HG03108 (cell line): ENCODE measurements around the gene AMACR.

ENCODE experiments used
- ATAC-seq: cut with Tn5 transposase; IDR thresholded peaks from one replicate; pipeline ENCODE4 v1.9.1; 2021; ENCODE audit warnings: moderate library complexity; ENCODE audit not compliant: unreplicated experiment

The AMACR gene

GRCh38 chr5:34008802-34009201 is 952 bp upstream of the AMACR start:
- no peak for ATAC-seq

- no peak for ATAC-seq
These were observed 639 bp downstream of the AMACR start for GRCh38 chr5:34007201-34007620.

DNA sequence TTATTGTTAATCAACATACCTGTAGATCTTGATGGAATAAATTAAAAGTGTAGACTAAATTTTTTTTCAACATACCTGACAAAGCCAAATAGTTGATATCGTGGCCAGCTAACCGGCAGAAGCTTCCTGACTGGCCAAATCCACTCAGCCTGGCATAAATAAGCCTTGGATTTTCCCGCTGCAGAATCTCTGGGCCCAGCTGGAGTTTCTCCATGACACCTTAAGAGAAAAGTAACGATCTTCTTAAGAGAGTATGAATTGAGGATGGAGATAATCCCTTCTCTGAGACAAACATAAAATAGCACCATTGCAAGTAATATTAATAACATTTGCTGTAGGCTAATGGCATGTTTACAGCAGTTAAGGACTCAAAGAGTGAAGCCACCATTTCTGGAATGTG is 2.2 kb downstream of the AMACR start:
- no peak for ATAC-seq

GRCh38 chr5:34005211-34005610 is 2.6 kb downstream of the AMACR start:
- no peak for ATAC-seq

DNA sequence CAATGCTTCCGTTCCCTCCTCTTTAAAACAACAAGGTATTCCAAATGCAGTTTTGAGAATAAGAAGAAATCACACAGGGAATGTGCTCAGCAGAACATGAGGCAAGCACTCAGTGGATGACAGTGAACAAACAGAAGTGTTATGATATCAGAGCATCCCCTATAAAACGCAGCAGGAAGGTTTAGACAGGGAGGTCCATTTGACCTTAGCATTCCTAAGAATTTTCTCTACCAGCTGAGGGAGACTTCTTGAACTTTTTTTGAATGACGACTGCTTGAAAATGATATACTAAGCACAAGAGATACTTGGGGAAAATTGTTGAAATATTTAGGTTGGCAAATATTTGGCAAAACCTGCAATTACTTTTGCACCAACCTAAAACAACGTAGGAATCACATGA is 3.9 kb downstream of the AMACR start:
- no peak for ATAC-seq

DNA sequence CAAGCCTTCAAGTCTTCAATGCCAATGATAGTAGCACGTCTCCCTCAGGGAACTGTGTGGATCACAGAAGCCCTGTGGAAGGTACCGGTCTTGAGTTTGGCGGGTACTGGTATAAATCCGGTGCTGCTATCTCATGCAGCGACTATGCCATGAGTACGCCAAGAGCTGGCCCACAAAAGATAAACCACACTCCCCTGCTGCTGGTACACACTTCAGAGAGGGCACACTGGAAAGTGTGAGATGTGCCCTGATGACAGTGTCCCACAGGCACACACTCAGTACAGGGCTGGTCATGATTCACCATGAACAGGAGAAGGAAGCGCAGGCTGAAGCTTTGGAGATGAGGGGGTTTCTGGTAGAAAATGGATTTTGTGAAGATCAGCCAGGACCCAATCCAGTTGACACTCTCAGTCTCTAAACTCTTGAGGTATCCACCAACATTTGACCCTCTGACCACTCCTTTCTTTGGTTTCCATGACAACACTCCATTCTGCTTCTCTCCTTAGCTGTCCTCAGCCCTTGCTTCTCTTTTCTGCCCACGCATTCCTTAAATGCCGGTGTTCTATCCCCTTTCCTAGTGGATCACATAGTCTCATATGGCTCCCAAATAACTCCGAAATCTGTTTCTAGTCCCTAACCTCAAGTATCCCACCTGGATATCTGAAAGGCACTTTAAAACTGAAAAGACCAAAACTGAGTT is 5.1 kb downstream of the AMACR start:
- ATAC-seq, result no peak

DNA sequence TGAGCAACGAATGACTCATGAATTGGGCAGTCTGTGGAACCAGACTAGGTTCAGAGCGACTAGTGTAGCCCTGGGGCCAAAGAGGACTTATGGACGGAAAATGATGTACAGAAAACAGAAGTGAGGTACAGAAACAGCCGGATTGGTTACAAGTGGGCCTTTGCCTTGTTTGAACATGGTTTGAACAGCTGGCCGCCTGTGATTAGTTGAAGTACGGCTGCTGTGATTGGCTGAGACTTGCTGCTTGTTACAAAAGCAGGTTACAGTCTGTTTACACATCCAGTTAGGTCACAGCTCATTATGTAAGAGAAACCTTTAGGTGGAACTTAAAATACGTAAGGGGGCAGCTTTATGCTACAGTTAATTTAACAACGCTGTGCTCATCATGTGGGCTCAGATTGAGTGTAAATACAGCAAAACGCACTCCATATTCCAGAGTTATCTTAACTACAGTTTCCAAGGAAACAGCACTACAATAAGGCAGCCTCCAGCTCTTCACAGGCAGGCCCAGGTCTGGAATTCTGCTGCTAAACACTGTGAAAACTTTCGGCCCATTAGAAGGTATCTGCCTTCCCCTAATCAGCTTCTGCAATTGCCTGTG is 6.5 kb downstream of the AMACR start:
- ATAC-seq, result no peak

- no peak for ATAC-seq
These were observed 7.9 kb downstream of the AMACR start for GRCh38 chr5:33999978-34000377.

DNA sequence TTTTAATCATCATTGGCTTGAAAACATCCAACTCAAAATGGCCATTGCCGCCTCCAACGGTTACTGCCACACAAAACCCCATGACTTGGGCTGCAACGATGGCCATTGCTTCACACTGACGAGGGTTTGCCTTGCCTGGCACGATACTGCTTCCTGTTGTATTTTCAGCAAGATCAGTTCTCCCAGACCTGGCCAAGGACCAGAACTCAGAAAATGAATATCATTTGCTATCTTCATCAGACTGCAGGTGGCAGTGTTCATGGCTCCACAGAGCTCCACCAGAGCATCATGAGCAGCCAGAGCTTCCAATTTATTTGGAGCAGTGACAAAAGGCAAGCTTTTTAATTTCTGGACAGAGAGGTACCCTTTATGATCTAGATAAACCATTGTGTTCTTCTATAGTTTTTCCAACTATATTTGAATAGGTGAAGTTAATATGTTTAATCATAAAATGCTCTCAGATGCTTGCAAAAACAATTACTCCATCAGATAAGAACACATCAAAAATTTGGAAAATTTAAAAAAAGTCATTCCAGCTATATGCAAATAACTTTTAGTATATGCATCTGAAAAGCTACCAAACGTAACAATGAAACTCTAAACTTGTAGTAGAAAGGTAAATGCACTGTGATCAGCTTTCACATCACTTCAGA is 10.4 kb downstream of the AMACR start:
- peak; percentile 62 for ATAC-seq

DNA sequence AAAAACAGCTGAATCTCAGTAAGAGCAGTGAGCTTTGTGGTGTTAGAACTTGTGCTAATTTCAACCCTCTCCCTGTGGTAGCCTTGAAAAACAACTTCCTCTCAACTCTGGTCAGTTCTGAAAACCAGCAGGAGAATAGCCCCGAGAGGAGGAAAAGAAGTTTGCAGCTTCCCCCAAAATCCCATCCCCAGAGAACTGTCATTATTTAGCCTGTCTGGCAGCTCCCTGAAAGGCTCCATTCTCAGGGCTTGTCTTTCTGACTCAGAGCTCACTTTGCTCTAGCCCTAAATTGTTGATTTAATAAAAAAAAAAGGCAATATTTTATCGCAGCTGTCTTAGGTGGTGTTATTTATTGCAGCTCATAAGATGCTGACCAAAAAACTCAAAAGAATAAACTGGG is 12.0 kb downstream of the AMACR start:
- ATAC-seq, result no peak

DNA sequence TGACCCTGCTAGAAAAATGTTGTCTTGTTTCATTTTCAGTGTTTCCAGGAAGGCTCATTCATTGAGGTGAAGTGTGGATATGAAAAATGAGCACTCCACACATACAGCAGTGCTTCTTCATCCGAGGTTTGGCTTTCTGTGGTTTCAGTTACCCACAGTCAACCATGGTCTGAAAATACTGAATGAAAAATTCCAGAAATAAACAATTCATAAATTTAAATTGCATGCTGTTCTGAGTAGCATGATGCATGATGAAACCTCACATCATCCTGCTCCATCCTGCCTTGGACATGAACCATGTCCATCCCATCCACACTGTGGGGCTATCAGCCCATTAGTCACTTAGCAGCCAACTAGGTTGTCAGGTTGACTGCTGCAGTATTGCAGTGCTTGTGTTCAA is 13.0 kb downstream of the AMACR start:
- ATAC-seq, result peak; percentile 49

DNA sequence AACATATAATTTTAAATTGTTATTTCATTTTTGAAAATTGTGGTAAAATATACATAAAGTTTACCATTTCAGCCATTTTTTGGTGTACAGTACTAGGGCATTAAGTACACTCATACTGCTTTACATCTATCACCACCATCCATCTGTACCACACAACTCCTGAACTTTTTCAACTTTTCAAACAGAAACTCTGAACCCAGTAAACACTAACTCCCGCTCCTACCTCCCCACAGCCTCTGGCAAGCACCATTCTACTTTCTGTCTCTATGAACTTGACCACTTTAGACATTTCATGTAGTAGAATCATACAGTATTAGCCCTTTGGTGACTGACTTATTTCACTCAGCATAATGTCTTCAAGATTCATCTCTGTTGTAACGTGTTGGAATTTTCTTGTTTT is 15.0 kb downstream of the AMACR start:
- ATAC-seq, result no peak

GRCh38 chr5:33985447-33985846 is 22.4 kb downstream of the AMACR start:
- ATAC-seq, result no peak

- ATAC-seq, result no peak
These were observed 23.2 kb downstream of the AMACR start, which contains the start of gene SLC45A2 for GRCh38 chr5:33984671-33985124. Gene SLC45A2, minus strand, starts transcription at chr5:33984693. Its CDS starts 110 bp downstream, at chr5:33984583.

- no peak for ATAC-seq
These were observed 23.7 kb downstream of the AMACR start for GRCh38 chr5:33984178-33984577.

DNA sequence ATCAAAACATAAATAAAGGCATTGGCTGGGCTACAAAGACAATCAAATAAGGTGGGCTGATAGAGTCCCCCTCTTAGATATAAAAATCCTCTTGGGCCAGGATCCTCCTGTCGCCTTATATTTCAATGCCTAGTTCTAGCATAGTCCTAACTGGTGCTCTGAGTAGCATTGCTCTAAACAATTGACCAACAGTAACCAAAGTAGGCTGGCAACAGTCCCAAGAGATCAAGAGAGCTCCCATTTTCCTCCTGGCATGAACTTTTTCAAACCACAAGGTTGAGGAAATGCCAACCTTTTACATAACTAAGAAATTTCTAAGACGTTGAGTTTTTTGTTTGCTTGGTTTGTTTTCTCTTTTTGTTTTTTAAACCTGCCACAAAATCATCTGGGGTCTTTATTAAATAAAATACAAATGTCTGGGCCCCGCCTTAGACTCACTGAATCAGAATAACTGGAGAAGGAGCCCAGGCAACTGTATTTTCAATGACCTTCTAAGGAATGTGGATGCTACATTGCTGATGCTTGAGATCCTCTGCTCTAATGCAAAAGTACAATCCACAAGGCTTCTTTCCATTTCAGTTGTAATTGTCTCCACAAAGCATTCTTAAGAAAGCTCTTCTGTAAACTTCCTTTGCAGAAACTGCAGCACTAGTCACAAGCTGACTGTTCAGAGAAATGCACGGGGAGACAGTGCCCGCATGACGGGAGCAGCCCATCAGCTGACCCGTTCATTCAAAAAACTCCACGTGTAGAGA is 26.3 kb downstream of the AMACR start:
- no peak for ATAC-seq

GRCh38 chr5:33980030-33980429 is 27.8 kb downstream of the AMACR start:
- no peak for ATAC-seq

DNA sequence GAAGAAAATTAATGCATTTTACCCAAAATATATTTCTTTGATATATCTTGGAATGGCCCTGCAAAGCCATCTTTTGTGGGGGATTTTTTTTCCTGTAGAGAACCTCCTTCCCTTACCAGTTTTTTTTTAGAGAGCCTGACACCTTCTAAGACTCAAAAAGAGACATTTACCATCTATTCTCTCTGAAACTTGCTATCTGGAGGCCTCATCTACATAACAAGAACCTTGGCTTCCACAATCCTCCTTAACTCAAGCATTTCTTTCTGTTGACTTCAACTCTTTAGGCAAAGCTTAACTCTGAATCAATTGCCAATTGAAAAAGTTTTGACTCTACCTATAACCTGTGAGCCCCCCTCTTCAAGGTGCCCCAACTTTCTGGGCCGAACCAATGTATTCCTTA is 29.5 kb downstream of the AMACR start:
- ATAC-seq, result no peak

DNA sequence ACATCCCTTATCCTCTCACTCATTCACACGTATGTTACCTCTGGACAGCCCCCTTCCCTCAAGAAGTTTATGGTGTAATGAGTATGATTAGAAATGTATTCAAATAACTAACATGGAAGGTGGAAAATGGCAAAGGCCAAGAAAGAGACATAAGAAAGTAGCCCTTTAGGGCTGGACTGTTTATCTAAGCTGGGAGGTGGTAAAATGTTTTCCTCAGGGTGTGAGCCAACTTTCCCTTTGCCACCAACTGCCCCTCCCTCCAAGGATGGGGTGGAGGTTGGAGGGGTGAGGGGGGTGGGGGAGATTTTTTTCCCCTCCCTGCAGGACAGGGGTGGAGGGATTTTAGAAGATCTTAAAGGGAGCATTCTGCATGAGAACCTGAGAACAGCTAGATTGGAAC is 31.5 kb downstream of the AMACR start:
- no peak for ATAC-seq

DNA sequence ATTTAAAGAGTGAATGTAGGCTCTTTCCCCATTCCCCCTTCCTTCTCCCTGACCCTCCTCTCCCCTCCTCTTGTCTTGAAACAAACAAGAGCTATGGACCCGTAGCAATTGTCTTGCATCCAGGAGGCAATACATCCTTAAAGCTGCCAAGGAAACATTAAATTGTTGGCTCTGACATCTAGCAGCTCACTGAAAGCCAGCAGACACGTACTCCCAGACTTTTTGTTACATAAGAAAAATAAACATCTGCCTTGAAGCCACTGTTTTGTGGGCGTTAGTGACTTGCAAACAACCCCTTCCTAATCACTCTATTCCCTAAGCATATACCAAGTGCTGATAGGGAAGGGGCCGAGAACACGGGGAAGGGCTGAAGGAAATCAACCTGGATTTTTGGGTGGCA is 32.0 kb downstream of the AMACR start:
- no peak for ATAC-seq

GRCh38 chr5:33973271-33973670 is 34.6 kb downstream of the AMACR start:
- no peak for ATAC-seq
